GM18873 (cell line): ENCODE measurements around the gene CACYBP.
"Not testable (repeated sequence)": the region's sequence is repeated elsewhere in the genome, so short reads cannot be mapped to it uniquely, and the experiment has no call there.

ENCODE experiments used
- ATAC-seq: cut with Tn5 transposase; IDR thresholded peaks from one replicate; pipeline ENCODE4 v1.9.1; 2021; ENCODE audit warnings: mild to moderate bottlenecking, moderate library complexity, moderate number of reproducible peaks; ENCODE audit not compliant: unreplicated experiment, low FRiP score

The CACYBP gene

GRCh38 chr1:175003521-175003920, 3.8 kb downstream of the CACYBP start:
- ATAC-seq = no peak

- no peak for ATAC-seq
These were observed 5.5 kb downstream of the CACYBP start for GRCh38 chr1:175005085-175005783.

- ATAC-seq = no peak
These were observed 9.8 kb downstream of the CACYBP start for GRCh38 chr1:175009532-175009931.

- no peak for ATAC-seq
These were observed 13.7 kb downstream of the CACYBP start for GRCh38 chr1:175013445-175013844.

- no peak for ATAC-seq
These were observed 15.5 kb downstream of the CACYBP start for GRCh38 chr1:175015243-175015642.

- ATAC-seq = no peak
These were observed 19.8 kb downstream of the CACYBP start for GRCh38 chr1:175019524-175019923.

- ATAC-seq = peak; percentile 77
These were observed 23.5 kb downstream of the CACYBP start, which contains the start of gene MRPS14 for GRCh38 chr1:175023043-175023921. TSS of gene MRPS14 (minus strand) at chr1:175023425. CDS start at chr1:175023408, 17 bp downstream.

GRCh38 chr1:175023922-175024242, 24.1 kb downstream of the CACYBP start:
- not testable (repeated sequence) for ATAC-seq

- ATAC-seq = no peak
These were observed 25.0 kb downstream of the CACYBP start for GRCh38 chr1:175024773-175025172.

- no peak for ATAC-seq
These were observed 34.2 kb downstream of the CACYBP start for GRCh38 chr1:175033953-175034352.

GRCh38 chr1:175034775-175035174, 35.0 kb downstream of the CACYBP start:
- no peak for ATAC-seq

GRCh38 chr1:175035865-175036264, 36.1 kb downstream of the CACYBP start:
- no peak for ATAC-seq

- no peak for ATAC-seq
These were observed 36.7 kb downstream of the CACYBP start for GRCh38 chr1:175036476-175036875.

GRCh38 chr1:175037416-175037815, 37.7 kb downstream of the CACYBP start:
- no peak for ATAC-seq

GRCh38 chr1:175040324-175040879, 40.7 kb downstream of the CACYBP start:
- no peak for ATAC-seq

GRCh38 chr1:175042650-175043049, 42.9 kb downstream of the CACYBP start:
- ATAC-seq = no peak

- no peak for ATAC-seq
These were observed 44.1 kb downstream of the CACYBP start for GRCh38 chr1:175043824-175044223.

- ATAC-seq = not testable (repeated sequence)
These were observed 44.8 kb downstream of the CACYBP start for GRCh38 chr1:175044591-175044990.

GRCh38 chr1:175045097-175045496, 45.4 kb downstream of the CACYBP start:
- no peak for ATAC-seq

- ATAC-seq = no peak
These were observed 45.8 kb downstream of the CACYBP start for GRCh38 chr1:175045519-175045918.

- ATAC-seq = no peak
These were observed 51.2 kb downstream of the CACYBP start for GRCh38 chr1:175050992-175051391.
